ENCODE measurements around the gene EFCAB12.

DNA sequence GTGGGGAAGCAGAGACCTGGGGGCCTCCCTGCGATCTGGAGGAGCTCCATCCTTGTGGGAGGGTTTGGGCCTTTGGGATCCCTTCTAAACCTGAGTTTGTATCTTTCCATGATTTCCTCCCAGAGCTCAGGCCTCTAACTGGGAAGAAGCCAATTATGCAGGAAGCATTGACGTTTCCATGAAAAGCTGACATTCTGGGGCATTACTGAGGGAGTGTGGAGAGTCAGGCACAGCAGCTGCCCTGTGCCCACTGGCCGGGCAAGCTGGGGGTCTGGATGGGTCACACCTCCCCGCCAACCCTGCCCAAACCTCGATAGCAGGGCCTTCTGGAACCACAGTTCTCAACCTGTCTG is 74.9 kb downstream of the EFCAB12 start:
- TF ChIP-seq, protein P1, sequence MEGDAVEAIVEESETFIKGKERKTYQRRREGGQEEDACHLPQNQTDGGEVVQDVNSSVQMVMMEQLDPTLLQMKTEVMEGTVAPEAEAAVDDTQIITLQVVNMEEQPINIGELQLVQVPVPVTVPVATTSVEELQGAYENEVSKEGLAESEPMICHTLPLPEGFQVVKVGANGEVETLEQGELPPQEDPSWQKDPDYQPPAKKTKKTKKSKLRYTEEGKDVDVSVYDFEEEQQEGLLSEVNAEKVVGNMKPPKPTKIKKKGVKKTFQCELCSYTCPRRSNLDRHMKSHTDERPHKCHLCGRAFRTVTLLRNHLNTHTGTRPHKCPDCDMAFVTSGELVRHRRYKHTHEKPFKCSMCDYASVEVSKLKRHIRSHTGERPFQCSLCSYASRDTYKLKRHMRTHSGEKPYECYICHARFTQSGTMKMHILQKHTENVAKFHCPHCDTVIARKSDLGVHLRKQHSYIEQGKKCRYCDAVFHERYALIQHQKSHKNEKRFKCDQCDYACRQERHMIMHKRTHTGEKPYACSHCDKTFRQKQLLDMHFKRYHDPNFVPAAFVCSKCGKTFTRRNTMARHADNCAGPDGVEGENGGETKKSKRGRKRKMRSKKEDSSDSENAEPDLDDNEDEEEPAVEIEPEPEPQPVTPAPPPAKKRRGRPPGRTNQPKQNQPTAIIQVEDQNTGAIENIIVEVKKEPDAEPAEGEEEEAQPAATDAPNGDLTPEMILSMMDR (IDR thresholded peaks at IDR 0.05; ENCODE audit: poor library complexity) = no peak
- TF ChIP-seq EZH2 (IDR thresholded peaks at IDR 0.05; ENCODE audit: borderline replicate concordance) (no peak), EZH2phosphoT487 (IDR thresholded peaks at IDR 0.05; ENCODE audit: low read depth, severe bottlenecking, unreplicated experiment) (no peak)
